Stimulated activated CD4-positive, alpha-beta T cell treated with anti-CD3 and anti-CD28 coated beads, Interleukin-2, amount 100 ng/mL, for 48 hours (primary cell): ENCODE measurements around the gene DYRK2.

Source experiments
- DNase-seq, 2 donors: peaks; one replicate each; pipeline ENCODE4 v3.0.0-alpha.2; 2020

The DYRK2 gene

DNA sequence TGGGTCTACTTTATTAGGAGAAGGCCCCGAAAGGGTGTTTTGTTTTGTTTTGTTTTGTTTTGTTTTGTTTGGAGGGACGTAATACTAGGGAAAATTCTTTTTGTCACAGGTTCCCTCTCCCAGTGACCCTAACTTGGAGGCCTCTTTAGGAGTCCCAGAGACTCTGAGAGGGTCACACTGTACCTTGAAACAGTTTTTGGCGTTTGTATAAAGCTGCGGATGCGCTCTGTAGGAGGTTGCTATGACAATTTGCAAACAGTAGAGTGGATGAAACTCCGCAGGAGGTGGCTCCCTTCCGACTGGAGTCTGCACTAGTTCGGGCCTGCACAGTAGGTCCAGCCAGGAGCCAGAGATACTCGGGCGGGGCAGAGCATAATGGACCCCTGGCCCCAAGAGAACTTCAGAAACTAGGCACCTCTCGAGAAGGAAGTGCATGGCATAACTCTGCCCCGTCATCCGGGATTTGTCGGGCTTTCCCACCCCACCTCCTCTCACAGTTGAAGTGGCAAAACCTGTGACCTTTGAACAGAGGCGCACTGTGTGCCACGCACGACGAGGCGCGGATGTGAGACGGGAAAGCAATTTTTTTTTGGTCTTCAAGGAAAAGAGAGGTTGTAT is 1.3 kb upstream of the DYRK2 start:
- no peak for DNase-seq

- peak in 1 of 2 donors; percentile 28 for DNase-seq
Measured at GRCh38 chr12:67647799-67648520, 585 bp upstream of the DYRK2 start.

GRCh38 chr12:67649261-67649569 is 670 bp downstream of the DYRK2 start:
- no peak for DNase-seq

DNA sequence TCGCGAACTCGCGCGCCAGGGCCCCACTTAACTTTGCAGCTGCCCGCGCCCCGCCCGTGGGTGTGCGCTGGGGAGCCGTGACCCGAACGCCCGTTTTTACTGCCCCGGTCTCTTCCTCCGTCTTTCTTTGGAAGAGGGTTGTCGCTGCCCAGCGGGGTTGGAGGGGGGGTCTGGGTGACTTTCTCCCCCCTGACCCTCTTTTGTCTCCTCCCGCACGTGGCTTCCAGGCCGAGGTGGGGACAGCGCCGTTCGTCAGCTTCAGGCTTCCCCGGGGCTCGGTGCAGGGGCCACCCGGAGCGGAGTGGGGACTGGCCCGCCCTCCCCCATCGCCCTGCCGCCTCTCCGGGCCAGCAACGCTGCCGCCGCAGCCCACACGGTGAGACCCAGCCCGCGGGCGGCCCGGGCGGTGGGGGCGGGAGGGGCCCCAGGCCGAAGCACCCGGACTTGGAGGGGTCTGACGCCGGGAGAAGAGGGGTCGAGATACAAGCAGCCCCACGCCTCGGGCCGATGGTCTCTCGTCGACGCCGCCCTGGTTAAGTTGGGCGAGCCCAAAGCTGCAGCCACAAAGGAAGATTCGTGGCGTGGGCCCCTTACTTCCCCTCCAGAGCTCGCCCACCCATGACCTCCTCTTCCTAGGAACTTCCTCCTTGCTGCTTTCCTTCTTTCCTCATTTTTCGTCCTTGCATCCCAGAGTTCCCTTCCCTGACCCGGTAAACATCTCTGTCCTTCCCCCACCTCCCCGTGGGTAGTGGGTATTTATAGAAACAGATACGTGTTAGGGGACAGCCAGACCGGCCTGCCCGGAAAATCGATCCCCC is 1.2 kb downstream of the DYRK2 start:
- DNase-seq, result no peak

DNA sequence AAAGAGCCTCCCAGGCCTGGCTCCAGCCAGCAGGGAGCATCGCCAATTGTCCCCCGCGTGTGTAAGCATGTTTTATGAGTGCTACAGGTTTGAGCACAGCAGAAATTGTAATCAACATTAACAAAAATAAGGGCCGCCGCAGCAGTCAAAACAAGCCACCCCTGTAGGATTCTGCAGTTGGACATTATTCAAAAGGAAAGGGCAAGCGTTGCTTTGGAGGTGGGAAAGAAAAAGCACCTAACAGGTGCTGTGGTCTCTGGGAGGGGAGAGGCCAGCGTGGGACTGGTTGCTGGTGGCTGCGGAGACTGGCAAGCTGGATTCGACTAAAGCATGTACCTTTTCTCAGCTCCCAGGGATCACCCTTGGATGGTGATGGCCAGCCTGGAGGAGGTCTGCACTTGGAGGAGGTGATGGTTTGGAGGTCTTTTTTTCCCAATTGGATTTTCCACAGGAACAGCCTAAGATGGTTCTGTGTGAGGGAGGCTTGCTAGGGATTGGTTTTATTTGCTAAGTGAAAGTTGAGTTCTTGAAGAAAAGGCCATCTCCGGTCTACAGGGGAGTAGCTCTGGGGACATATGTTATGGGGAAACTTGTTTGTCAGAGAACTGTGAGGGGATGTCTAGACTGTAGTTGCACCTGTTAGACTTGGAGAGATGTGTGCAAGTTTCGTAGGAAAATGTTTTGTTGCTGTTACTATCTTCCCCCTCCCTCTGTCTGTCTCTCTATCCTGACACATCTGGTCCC is 2.0 kb downstream of the DYRK2 start:
- no peak for DNase-seq

- DNase-seq, result no peak
Measured at GRCh38 chr12:67651132-67651695, 2.7 kb downstream of the DYRK2 start.

GRCh38 chr12:67655829-67656228 is 7.3 kb downstream of the DYRK2 start:
- DNase-seq, result no peak

DNA sequence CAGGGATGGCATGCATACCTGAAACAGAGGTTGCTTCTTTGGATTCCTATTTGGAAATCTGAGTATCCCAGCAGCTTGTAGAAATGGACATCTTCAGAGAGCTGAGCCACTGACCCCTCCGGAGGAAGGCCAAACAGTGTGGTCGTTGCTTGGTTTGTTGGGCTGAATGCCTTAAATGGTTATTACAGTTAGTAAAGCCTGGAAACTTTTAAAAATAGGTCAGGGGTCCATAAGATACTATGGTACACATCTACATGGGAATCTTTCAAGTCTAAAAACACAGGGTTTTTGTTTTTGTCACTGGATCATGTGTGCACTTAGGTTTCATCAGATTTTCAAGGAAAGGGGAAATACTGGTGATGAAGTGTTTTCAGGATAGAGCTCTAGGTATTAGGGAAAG is 7.7 kb downstream of the DYRK2 start:
- no peak for DNase-seq

DNA sequence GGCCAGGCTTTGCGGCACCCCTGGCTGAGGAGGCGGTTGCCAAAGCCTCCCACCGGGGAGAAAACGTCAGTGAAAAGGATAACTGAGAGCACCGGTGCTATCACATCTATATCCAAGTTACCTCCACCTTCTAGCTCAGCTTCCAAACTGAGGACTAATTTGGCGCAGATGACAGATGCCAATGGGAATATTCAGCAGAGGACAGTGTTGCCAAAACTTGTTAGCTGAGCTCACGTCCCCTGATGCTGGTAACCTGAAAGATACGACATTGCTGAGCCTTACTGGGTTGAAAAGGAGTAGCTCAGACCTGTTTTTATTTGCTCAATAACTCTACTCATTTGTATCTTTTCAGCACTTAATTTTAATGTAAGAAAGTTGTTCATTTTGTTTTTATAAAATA is 9.9 kb downstream of the DYRK2 start:
- DNase-seq, result no peak

DNA sequence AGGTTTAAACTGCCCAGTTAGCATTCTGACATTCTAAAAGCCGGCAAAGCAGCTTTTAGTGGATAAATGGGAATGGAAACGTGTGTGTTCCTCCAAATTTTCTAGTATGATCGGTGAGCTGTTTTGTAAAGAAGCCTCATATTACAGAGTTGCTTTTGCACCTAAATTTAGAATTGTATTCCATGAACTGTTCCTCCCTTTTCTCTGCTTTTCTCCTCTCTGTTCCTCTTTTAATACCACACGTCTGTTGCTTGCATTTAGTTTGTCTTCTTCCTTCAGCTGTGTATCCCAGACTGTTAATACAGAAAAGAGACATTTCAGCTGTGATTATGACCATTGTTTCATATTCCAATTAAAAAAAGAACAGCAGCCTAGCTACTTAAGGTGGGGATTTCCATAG is 10.7 kb downstream of the DYRK2 start:
- no peak for DNase-seq

DNA sequence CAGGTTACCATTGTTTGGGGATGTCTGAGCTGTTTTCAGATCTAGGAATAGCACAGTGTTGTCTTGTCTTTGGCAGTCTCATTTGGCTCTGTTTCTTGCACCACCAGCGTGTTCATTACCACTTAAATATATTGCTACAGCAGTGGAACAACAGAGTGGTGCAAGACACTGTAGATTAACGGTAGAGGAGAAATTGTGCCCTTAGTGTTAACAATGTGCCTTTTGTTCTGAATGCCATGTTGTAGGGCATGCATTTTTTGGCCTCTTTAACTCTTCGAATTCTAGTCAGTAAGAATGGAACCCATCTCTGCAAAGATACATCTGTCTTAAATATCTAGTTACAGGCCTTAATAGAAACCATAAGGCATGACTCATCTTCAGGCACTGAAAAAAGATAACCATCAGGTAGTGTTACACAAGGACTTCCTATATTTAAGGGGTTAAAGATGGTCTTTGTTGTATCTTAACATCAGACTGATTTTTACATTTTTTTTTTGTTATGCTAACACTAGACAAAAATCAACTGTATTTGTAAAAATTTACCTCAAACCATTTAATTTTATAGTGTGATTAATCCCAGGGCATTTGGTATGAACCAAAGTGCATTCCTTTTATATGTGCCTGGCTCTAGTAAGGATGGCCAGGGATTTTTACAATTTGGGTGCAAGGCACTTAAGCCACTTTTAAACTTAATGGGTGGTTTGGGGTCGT is 12.9 kb downstream of the DYRK2 start:
- no peak for DNase-seq

- no peak for DNase-seq
Measured at GRCh38 chr12:67662910-67663538, 14.5 kb downstream of the DYRK2 start.

GRCh38 chr12:67664171-67664570 is 15.6 kb downstream of the DYRK2 start:
- DNase-seq, result no peak

DNA sequence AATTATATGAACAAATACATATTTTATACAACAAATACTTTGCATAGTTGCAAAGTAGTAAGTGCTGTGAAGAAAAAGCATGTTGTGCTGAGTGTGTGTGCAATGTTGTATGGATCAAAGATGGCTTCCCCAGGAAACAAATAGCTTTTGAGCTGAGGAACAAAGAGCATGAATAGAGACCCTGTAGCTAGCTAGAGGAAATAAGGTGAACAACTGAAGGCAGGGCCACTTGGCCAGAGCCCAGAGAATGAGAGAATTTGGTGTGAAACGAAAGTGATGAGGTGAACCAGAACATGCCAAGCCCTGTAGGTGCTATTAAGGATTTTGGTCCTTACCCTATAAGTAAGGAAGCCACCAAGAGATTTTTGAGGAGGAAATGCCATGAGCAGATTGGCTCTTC is 17.1 kb downstream of the DYRK2 start:
- no peak for DNase-seq

DNA sequence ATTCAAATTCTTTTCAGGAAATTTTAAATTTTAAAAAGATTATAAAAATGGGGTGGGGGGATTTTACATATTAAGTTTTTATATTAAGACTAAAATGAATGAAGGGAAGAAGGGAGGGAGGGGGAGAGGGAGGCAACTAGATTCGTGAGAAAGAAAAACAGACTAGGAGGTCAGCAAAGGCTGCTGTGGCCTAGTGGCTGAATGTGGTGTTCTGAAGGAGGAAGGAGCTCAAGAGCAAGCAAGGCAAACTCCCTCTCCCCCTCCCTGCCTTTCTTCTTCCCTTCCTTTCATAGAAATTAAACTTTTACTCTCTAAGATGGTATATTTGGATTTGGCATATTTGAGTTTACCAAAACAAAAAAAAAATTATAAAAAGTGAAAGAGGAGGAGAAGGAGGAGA is 18.1 kb downstream of the DYRK2 start:
- DNase-seq, result no peak

DNA sequence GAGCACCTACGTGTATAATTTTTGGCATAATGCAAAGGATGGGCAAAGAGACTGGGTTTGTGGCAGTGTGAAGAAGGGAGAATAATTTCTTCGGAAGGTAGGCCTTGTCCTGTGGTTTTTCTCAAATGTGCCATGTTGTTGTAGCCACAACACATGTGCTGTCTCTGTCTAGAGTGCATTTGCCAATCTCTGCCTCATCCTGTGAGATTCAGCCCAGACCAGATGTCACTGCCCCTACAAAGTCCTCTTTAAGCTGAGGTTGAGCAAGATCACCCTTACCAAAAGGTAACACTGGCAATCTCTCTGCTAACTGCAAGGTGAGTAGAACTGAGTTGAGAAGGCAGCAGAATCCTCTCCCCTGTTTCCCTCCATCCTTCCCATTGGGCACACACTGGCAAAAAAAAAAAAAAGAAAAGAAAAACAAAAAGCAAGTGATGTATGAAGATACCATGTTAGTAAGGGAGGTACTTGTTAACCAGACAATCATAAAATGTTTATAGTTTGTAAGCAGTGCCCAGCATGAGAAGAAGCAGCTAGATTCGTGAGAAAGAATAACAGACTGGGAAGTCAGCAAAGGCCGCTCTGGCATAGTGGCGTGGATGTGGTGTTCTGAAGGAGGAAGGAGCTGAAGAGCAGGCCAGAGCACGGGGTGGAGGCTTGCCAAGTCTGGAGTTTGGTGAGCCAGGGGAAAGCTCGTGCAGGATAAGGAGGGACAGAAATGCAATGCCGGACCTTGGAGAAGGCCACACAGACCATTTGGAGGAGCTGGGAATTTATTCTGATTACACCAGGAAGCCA is 18.9 kb downstream of the DYRK2 start:
- DNase-seq, result no peak

DNA sequence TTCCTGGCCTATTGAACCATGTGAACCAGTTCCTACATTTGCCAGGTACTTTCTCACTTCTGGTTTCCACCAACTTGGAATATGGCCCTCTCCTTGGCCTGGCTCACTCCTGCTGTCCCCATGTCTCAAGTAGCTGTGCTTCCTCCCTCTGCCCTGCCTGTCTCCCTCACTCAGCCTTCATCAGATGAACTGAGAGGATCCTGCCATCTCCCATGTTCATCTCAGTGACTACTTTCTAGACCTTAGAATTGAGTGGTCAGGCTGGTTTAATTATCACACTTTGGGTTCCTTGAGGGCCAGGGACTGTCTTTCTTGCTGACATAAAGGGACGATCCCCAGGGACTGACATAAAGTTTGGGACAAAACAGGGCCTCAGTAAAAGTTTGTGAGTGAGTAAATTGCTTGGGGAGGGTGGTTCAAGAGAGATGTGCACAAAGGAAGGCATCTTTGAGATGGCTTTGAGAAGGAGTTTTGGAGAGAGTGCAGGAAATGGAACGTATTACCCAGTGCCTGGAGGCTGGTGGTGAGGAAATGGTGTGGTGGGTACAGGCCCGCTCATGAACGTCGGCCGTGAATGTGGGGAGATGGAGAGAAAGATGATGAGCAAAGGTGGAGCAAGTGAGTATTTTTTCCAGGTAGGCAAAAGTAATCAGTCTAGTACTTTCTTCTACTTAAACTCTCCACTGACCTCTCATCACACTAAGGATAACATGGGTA is 20.8 kb downstream of the DYRK2 start:
- DNase-seq, result no peak

DNA sequence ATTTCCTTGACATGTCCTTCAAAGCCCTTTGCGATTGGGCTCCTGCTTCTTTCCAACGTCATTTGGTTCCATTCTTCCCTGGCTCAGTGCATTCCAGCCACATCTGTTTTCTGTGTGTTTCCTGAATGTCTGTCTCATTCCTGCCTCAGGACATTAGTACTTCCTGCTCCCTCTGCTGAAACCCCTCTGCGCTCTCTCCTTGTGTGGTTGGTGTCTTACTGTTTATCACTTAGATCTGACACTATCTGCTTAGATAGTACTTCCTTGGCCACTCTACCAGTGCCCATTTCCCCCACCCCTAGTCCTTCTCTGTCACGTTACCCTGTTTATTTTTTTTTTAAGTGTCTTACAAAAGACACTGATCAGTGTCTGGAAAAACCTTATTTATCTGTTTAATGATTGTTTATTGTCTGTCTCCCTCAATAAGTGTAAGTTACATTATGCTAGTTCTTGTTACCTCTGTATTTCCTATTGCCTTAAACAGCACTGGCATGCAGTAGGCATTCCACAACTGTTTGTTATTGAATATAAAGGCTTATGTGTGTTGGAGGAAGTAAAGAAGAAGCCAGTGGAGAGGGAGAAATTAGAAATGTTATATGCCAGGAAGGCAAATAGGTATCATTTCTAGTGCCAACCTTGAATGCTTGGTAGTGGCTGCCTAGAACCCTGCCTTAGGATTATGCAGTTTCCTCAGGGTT is 21.5 kb downstream of the DYRK2 start:
- no peak for DNase-seq

GRCh38 chr12:67671419-67671818 is 22.9 kb downstream of the DYRK2 start:
- no peak for DNase-seq

GRCh38 chr12:67671892-67672291 is 23.3 kb downstream of the DYRK2 start:
- no peak for DNase-seq
